Testis (tissue), 2 donors: Measurements from ENCODE around the gene EPC1.

Source experiments
- POLR2A ChIP-seq: fragments of 450-650 bp; IDR thresholded peaks from one replicate; pipeline ENCODE4 v1.6.1; 2017; ENCODE audit warnings: antibody characterized with exemption, mild to moderate bottlenecking, moderate library complexity
- TF ChIP-seq, protein P1 (sequence below), 3 experiments: fragments of 450-650 bp in 2 of 3; fragments of 200-600 bp in 1 of 3; sonication (generic) in 1 of 3; IDR thresholded peaks; one replicate each; pipeline ENCODE4 v1.5.1; 2016 to 2019; ENCODE audit warnings: antibody characterized with exemption in 3 of 3, mild to moderate bottlenecking in 2 of 3, moderate library complexity in 1 of 3

DNA sequence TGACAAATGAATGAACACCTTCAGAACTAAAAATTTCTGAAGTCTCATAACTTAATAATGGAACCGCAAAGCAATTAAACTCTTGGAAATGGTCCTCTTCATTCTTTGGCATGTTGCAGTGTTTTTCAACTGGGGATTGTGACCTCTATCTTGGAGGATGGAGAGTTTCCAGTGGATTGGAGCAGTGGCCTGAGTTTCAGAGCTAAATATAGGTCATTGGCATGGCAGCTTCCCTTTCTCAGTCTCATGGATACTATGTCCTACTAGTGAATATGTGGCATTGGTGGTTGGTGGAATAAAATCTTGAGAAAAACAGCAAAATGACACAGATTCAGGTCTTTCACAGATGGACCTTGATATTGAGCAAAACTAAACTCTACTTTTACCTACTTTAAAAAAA, 24.1 kb upstream of the EPC1 start:
- TF ChIP-seq, protein P1, sequence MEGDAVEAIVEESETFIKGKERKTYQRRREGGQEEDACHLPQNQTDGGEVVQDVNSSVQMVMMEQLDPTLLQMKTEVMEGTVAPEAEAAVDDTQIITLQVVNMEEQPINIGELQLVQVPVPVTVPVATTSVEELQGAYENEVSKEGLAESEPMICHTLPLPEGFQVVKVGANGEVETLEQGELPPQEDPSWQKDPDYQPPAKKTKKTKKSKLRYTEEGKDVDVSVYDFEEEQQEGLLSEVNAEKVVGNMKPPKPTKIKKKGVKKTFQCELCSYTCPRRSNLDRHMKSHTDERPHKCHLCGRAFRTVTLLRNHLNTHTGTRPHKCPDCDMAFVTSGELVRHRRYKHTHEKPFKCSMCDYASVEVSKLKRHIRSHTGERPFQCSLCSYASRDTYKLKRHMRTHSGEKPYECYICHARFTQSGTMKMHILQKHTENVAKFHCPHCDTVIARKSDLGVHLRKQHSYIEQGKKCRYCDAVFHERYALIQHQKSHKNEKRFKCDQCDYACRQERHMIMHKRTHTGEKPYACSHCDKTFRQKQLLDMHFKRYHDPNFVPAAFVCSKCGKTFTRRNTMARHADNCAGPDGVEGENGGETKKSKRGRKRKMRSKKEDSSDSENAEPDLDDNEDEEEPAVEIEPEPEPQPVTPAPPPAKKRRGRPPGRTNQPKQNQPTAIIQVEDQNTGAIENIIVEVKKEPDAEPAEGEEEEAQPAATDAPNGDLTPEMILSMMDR (IDR thresholded peaks at IDR 0.05): no peak
- no peak for TF ChIP-seq POLR2A
